Activated CD4-positive, alpha-beta T cell treated with anti-CD3 and anti-CD28 coated beads, Interleukin-2, Interleukin-6, amounts not matched to agents 100 ng/mL and 50 ng/mL, durations not matched to agents 16 hours and 8 hours (primary cell): ENCODE results near the gene GPS1.

Experiments used
- DNase-seq: peaks from one replicate; pipeline ENCODE4 v3.0.0-alpha.2; 2020

The GPS1 gene

DNA sequence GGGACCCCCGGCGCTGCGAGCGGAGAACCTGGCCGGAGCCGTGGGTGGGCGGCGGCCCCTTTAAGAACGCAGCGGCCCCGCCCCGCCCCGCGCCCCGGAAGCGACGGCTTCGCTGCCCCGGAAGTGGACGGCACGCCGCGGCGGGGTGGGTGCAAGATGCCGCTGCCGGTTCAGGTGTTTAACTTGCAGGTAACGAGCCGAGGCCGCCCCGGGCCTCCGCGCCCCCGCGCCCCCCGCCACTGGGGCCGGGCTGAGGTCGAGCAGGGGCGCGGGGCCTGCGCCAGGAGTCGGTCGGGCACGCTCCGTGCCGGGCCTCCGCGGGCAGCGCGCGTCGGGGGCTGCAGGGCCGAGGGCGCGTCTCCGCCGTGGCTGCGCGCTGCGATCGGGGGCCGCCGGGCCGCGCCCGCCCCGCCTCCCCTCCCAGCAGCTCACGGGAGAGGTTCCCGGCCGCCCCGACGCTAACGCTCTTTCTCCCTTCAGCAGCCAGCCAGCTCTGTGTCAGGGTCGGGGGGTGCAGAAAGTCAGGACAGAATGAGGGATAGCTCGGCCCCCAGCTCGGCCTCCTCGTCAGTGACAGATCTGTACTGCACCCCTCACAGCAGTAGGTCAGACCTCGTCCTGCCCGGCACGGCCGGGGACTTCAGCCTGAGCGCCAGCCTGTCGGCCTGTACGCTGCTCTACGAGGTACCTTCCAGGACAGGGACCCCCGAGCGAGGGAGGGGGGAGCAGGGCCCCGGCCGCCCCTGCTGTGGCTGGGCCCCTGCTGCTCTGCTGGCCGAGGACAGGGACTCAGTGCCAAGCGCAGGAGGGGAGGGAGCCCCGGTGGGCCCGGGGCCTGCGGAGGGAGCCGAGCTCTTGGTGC is at the start of gene GPS1, which contains the start of gene RFNG:
Gene GPS1 (plus strand): TSS at position 123 of the 862 bp plus-strand sequence. CDS start 34 bp downstream, at position 157.
Gene RFNG (minus strand): TSS at position 36 of the 862 bp plus-strand sequence. CDS start 45 bp downstream, outside the sequence.
- DNase-seq = peak; percentile 85

DNA sequence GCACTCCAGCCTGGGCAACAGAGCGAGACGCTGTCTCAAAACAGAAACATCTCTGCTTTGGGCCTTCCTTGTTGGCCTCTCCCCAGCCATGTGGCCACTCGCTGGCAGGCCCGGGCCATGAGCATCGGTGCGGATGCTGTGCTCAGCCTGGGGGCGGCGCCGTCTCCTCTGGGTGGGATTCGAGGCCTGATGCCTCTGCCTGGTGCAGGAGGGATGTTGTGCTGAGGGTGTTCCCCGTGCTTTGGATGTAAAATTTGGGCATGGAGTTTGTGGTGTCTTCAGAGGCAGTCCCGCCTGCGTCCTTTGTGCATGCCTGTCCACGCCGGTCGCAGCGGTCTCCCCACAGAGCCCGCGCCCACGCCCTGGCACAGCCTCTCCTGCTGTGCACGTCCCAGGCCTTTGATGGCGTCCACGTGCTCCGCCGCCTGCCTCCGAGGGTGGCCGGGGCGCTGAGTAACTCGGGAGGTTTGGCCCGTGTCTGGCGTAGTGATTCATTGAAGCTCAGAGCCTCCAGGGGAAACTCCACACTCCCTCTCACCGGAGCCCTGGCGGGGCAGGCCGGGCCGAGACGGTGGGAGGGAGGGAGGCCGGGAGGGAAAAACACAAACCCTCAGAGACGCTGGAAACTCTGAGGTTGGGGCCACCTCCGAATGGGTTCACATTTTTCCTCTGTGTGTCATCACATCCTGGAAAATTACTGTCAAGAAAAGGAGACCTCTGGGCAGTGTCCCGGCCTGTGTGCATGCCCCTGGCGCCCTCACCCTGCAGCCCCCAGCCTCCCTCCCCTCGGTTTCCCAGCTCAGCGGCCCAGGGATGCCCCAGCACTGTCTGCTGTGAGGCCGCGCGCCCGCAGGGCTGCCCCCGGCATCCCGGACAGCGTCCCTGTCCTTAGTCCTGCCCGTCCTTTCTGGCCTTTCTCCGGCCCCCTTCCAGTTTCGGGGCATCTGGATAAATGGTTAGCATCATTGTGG is 48.0 kb upstream of the GPS1 start:
- peak; percentile 24 for DNase-seq

DNA sequence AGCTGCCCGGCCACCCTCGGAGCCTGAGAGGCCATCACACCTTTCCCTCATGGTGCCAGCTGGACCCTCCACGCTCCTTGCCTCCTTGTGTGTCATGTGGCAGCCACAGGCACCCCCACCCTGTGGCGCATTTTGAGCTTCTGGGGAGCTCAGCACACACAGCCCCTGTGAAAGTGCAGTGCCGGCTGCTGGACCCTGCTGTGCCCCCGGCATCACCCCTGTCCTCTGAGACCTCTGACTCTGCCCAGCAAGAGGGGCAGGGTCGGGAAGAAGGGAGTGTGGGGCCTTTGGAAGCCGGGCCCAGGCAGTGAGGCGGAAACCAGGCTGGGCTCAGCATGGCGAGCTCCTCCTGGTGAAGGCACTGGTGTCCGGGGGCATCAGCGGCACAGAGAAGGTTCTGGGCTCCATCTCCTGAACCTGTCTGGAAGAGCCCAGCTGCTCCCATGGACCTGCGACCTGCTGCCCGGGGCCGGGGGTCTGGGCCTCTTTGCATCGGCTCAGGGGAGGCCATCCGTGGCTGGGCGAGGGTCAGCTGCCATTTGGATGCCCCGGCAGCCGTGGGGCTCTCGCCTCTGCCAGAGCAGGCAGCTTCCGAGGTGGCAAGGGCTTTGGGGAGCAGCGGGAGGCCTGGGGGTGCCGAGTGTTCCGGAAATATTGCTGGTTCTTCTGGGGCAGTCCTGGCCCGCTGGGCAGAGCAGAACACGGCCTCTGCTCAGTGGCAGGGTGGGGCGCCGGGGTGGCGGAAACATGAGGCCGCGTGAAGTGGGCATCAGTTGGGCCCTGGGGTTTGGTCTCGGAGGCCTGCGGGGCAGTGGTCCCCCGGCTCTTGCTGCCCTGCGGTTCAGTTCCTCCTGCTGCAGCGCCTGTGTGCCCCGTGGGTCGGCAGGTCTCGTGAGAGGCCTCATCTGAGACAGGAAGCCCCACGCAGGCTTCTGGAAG is 46.9 kb upstream of the GPS1 start:
- DNase-seq = no peak

DNA sequence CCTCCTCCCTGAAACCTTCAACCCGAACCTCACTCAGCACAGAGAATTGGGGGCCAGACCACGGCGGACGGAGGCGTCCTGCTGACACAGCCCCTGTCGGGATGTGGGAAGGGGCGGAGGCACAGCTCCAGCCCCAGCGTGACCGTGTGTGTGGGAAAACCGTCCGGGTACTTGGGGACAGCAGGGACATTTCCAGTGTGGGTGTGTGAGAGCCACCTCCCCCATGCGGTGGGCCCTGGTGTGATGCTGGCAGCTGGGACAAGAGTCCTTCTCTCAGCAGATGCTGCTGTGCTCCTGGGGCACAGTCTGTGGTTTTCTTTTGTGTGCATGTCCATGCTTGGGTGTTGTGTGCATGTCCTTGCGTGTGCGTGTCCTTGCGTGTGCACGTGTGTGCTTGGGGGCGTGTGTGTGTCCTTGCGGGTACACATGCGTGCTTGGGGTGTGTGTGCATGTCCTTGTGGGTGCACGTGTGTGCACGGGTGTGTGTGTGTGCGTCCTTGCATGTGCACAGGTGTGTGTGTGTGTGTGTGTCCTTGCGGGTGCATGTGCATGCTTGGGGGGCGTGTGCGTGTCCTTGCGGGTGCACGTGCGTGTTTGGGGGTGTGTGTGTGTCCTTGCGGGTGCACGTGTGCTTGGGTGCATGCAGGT is 45.9 kb upstream of the GPS1 start:
- no peak for DNase-seq

DNA sequence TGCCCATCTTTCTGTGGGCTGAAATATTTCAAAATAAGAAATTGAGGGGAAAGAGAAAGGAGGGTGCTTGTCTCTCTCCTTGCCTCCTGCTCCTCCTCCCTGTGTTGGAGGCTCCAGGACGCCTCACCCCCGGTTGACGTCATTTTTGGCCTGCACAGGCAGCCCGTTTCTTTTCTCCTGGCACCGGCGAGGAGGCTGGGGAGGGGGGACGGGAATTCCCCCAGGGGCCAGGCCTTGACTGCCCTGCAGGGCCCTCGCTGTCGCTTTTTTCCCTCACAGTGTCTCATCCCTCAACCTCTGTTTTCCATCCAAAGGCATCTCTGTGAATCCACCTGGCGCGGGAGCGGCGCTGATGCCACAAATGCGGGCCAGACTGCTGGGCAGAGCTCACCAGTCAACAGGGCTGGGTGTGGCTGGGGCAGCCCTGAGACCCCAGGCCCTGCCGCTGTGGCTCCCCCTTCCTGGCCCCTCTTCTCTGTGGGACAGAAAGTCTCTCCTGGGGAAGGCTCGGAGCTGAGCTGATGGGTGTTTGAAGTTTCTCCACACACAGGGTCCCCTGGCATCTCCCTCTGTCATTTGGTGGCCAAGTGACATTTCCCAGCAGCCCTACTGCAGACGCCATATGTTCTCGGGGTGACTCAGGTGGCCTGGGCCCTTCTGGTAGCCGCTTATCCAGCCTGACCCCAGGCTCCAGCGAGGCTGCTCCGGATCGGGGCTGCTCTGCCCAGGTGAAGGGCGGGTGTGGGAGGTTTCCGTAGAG is 45.0 kb upstream of the GPS1 start:
- DNase-seq = no peak

DNA sequence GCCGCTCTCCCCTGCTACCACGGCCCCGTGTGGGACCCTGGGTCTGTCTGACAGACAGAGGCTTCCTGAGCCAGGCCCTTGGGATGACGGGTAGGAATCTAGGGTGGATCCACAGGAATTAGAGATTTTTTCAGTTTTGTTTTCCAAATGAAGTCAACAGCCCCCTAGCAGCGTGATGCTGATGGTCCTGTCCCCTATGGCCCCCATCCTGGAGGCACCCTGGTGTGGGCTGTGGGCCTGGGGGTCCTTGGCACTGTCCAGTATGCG is 44.5 kb upstream of the GPS1 start:
- no peak for DNase-seq

DNA sequence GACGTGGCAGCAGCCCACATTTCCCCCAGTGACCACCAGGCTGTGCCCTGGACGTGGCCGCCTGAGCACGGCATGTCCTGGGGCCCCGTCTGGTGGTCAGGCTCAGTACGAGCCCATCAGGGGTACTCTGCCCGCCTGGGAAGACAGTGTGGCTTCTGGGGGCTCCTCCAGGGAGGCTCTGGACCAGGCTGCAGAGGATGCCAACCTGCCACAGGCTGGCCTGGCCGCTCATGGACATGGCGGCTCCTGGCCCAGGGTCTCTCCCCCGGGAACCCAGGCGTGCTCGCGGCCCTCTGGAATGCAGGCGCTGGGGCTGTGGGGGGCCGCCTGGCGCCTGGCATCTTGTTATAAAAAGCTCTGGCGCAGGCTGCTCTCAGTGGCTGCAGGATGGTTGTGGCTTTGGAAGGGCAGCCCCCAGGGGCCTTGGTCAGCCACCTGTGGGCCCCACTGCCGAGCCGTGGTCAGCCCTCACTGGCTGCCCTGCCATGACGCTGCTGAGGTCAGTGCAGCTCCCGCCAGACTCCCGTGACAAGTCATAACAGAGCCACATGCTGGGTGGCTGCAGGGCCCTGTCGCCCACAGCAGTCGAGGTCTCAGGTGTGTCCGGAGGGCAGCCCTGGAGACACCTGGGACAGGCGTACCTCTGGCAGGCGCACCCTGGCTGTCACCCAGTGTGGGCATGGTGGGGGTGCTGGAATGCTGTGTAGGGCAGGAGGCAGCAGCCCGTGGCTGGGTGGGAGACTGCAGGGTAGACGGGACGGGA is 44.0 kb upstream of the GPS1 start:
- no peak for DNase-seq

DNA sequence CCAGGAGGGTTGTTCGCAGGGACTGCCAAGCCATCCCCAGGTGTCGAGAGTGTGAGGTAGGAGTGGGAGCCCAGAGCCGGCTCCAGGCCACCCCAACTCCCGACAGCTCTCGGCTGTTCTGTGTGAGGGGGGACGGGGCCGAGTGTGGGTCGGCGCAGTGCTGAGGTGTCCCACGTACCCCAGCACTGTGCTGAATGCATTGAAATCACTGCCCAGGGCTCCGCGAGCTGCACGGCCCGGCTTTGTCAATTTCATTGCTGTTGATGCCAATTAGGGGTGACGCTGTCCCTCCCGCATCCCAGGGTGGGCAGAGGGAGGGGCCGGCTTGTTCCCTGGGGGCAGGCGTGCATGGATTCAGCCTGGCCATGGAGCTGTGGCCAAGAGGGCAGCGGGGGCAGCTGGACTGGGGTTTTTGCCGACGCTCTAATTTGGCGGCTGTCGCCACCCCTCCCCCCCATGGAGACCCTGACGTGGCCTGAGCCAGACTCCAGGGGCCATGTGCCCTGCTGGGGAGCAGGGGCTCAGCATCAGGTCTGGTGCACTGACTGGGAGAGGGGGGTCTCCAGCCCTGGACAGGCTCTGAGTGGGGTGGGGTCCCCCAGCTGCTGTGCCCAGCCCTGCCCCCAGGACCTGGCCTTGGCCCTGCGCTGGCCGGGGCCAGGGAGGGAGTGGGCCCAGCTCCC is 43.3 kb upstream of the GPS1 start:
- no peak for DNase-seq

DNA sequence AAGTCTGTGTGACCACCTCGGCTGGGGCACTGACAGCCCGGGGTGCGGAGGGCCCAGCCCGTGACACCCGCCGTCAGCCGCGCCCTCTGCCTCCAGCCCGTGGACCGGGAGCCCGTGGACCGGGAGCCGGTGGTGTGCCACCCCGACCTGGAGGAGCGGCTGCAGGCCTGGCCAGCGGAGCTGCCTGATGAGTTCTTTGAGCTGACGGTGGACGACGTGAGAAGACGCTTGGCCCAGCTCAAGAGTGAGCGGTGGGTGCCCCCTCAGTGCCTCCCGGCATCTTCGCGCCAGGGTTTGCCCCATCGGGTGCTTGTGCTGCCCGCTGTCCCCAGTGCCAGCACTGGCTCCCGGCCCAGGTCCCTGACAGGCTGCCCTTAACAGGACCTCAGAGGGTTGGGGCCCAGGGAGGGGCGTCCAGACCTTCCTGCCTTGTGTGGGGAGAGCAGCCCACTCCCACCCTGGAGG is 42.7 kb upstream of the GPS1 start:
- DNase-seq = no peak

DNA sequence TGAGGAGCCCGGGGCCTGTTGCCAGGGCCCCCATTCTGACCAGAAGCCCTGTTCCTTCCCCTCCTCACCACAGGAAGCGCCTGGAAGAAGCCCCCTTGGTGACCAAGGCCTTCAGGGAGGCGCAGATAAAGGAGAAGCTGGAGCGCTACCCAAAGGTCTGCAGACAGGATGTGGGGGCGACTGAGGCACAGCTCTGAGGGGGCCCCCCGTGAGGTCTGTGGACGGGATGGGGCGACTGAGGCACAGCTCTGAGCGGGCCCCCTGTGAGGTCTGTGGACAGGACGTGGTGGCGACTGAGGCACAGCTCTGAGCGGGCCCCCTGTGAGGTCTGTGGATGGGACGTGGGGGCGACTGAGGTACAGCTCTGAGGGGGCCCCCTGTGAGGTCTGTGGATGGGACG is 42.3 kb upstream of the GPS1 start:
- DNase-seq = no peak

DNA sequence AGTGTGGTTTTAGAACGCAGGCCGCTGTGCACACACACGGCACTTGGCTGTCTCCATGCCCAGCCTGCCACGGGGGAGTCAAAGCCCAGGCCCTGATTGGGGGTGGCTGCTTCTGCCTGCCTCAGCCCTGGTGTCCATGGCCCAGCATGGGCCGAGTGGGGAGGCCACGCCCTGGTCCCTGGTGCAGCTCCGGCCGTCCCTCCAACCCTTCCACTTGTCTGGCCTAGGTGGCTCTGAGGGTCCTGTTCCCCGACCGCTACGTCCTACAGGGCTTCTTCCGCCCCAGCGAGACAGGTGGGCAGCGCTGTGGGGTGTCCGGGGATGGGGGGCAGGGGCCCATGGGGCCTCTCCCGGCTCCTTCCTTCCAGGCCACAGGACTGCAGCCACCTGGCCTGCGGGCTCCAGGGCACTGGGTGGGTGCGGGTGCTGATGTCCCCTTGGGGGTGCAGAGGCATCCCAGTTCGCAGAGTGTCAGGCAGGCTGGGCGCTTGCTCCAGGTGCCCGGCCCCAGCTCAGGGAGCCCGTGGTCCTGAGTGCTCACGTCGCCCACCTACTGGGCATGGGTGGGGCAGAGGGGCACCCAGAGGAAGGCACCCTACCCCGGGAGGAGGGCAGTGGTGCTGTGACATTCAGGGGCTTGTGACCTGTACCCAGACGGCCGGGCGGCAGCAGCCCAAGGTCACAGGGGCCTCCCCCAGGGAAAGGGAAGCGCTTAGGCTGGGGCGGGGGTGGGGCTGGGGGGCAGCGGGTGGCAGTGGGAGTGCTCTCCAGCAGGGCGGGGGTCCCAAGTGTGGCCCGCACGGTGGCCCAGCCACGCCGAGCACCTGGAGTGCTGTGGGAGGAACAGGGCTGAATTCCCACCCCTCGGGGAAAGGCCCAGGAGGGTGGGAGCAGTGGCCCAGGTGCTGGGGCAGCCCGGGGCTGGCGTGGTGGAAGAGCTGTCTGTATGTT is 40.8 kb upstream of the GPS1 start:
- DNase-seq = no peak

DNA sequence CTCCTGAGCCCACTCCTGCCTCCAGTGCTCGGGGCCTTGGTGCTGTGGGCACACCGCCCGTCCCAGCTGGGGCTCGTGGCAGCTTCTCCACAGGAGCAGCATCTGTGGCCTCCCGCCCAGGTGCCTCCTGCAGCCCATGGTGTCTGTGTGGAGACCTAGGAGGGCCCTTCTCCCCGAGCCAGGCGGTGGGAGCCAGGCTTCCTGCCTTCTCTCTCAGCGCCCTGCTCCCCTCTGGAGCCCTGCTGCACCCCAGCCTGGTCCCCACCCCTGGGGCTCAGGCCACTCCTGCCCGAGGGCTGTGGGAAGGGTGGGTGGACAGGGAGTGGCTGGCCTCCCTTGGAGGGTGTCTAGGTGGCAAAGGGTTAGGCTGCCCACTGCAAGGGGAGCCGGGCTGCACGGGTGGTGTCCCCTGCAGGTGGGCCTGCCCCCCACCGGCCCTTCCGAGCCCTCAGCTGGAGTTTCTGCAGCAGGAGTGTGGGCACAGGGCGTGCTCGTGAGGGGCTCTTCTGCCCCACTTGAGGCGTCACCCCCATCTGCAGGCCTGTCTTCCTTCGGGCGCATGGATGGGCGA is 40.0 kb upstream of the GPS1 start:
- no peak for DNase-seq

DNA sequence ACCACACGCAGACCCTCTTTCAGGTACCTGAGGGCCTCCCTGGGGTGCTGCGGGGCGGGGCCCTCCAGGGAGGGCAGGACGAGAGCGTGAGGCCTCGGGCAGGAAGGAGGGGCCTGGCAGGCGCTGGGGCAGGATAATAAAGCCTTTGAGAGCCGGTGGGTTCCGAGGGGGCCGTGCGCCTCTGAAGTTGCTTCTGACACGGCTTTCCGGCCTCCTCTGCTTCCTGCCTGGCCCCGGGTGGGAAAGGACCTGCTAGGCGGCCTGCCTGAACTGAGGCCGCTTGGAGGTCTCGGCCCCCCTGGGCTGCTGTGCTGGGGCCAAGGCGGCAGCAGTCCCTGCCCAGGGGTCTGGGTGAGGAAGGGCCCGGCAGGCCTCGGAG is 39.4 kb upstream of the GPS1 start:
- no peak for DNase-seq

DNA sequence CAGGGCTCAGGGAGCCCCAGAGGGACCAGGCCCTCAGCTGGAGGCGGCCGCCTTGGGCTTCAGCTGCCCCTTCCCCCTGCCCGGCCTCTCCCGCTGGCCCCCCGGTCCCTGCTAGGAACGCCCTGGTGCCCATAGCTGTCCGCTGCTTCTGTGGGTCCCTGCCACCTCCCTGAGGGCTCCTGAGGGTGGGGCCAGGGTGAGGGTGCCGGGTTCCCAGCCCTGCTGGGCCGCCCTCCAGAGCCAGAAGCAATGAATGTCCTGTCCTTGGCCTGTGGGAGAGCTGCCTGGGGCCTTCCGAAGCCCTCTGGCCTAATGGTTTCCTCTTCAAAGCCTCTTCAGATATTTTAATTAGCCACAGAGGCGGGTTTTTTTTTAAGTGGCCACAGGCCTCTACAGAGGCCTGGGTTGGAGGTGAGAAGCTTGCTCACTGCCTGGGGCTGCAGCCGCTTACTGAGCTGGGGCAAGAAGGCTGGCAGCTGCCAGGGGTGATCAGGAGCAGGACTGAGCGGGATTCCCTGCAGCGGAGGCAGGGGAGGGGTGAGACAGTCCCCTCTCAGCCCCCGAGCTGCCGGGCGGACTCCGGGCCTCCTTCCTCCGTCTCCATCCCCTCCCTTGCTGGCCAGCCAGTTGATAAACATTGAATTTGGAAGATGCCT is 38.9 kb upstream of the GPS1 start:
- DNase-seq = no peak

DNA sequence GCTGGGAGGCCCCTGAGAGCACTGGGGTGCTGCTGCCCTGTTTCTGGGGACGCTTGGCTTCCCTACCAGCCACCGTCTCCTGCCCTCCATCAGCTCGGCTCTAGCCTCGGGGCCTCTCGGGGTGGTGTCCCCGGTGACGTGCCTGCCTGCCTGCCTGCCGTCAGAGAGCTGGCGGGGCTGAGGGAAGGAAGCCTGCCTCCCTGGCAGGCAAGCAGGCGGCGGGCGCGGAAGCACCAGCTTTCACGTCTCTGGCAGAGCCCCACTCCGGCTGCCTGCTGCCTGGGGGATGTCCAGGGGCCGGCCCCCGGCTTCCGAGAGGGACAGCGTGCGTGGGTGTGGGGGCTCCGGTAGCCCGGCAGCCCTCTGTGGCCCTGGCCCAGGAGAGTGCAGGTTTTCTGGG is 38.4 kb upstream of the GPS1 start:
- DNase-seq = no peak

DNA sequence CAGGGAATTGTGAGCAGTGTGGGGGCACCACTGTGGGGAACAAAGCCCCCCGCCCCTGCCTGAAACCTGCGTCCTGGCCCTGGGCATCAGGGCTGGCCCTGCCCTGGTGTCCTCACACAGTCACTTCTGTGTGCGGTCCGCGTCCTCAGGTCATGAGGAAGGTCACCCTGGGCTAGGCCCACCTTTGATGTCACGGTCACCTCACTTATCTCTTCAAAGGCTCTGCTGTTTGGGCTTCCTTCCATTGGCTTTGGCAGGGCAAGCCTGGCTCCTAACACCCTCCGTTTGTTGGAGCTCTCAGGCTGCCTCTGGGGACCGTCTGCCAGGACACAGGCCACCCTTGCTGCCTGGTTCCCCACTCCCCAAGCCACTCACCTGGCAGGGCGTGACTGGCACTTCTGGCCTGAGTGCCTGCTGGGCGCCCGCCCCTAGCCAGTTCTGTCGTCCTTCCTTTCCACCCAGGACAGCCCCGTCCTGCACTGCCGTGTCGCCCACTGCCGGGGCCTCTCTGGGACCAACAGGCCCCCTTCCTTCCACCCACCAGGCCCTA is 37.9 kb upstream of the GPS1 start:
- no peak for DNase-seq

DNA sequence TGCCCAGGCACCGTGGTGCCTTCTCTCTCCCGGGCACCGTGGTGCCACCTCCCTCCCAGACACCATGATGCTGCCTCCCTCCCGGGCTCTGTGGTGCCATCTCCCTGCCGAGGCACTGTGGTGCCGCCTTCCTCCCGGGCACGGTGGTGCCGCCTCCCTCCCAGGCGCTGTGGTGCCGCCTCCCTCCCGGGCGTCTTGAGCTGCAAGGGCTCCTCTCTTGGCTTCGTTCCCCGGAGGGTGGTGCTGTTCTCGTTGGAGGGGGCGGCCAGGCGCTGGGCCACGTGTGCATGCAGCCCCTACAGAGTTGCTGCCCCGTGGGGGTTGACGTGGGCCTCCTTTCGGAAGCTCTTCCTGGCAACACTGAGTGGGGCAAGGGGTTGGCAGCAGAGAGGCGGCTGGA is 37.3 kb upstream of the GPS1 start:
- no peak for DNase-seq

DNA sequence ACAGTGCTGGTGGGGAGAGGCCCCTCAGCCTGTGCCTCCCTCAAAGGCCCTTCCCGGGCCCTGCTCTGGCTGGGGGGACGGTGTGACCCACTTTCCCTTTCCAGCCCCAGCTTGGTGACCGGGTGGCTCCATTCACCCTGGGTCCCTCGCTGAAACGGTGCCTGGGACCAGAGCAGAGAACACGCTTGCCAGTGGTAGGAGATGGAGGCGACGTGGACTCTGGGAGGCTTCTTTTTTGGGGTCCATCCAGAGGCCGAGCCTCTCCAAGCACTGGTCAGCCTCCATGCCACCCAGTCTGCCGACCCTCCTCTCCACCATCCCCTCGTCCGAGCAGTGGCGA is 36.8 kb upstream of the GPS1 start:
- no peak for DNase-seq
